Activated naive CD4-positive, alpha-beta T cell treated with anti-CD3 and anti-CD28 coated beads, Interleukin-2, amount 50 U/mL, for 24 hours (primary cell): ENCODE results near the gene ZNF420.
"Not testable (repeated sequence)": the region's sequence is repeated elsewhere in the genome, so short reads cannot be mapped to it uniquely, and the experiment has no call there.

Source experiments
- H3K27ac Mint-ChIP-seq: one replicate; pipeline ENCODE4 v1.8.0; 2021; ENCODE audit warnings: mild to moderate bottlenecking, mixed read lengths
- H3K27me3 Mint-ChIP-seq: one replicate; pipeline ENCODE4 v1.8.0; 2021; ENCODE audit warnings: mixed read lengths
- H3K36me3 Mint-ChIP-seq: one replicate; pipeline ENCODE4 v1.8.0; 2021; ENCODE audit warnings: mixed read lengths
- H3K4me1 Mint-ChIP-seq: one replicate; pipeline ENCODE4 v1.8.0; 2021; ENCODE audit warnings: mixed read lengths
- H3K4me3 Mint-ChIP-seq: one replicate; pipeline ENCODE4 v1.8.0; 2021; ENCODE audit warnings: mild to moderate bottlenecking, mixed read lengths
- H3K9me3 Mint-ChIP-seq: one replicate; pipeline ENCODE4 v1.8.0; 2021; ENCODE audit warnings: mixed read lengths

The ZNF420 gene

DNA sequence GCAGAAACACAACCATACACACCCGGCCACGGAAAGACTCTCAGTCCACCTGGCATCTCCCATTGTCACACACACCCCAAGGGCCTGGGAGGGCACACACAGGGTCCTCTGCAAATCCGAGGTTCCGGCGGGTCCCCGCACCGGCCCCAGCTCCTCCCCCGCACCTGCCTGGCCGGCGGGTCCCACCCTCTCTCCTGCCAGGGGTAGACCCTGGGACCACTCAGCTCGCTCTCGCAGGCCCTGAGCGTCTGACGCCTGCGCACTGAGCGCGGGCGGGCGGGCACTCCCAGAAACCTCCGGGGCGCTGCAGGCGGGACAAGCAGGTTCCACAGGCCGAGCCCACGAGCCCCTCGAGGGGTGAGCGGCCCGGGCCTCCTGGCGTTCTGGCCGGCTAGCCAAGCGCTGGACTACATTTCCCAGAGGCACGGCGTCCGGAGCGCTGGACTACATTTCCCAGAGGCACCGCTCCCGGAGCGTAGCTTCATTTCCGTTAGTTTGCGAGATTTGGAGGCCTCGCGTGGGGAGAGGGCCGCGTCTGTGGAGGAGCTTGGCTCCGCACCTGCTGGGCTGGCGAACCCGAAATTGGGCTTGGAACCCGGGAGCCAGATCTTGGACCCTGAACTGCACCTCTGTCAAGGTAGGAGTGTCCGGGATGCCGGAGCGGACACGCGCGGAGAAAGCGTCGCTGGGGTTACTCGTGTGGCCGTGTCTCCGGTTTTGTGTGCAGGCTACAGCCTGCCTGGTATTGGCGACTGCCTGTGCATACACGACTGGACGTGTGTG, at the start of gene ZNF420:
TSS of gene ZNF420 (plus strand) at position 500 of the 783 bp plus-strand sequence. CDS start 10,686 bp downstream, outside the sequence.
- Mint-ChIP-seq H3K36me3 (peaks cover 23% of the 10 kb centered on the region), H3K9me3 (peaks cover 9% of the 10 kb centered on the region), H3K27ac (peak within 1 kb of the TSS; percentile 93), H3K4me3 (peak within 1 kb of the TSS; percentile 98), H3K27me3 (no peaks in the 10 kb centered on the region), H3K4me1 (peaks cover 42% of the 10 kb centered on the region)

DNA sequence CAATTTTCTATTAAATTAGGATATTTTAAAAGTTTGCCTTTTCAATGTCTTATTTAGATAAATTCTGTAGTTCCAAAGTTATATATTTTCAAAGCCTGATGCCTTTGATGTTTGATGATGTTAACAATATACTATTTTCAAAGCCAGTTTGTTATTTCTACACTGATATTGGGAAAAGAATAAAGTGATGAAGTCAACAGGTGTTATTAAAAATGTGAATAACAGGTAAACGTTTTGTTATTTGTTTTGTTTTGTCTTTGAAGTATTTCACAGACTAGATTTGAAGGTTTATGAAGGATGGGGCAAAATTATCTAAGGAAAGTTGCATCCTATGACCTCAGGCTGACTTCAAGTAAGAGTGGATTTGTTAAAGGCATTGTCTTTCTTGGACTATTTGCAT, 33.1 kb upstream of the ZNF420 start:
- no peak overlapping the region for H3K27ac Mint-ChIP-seq

DNA sequence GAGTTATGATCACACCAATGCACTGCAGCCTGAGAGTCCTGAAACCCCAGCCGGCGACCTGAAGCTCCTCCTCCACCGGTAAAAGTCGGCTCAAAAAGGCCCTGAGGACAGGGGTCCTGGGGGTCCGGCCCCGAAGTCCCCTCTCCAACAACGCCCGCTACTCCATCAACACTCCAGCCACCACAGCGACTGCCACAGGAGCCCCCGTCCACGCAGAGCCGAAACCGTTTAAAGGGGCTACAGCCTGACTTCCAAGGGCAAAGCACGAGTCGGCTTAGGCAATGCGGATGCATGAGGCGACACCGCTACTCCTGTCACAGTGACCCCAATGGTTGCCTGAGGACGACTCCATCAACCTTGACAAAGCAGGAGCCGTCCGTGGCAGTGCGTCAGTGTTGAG, 22.9 kb upstream of the ZNF420 start:
- no peak overlapping the region for H3K4me3 Mint-ChIP-seq
- no peak overlapping the region for H3K27ac Mint-ChIP-seq
- no peaks in the 10 kb centered on the region for H3K27me3 Mint-ChIP-seq
- peaks cover 41% of the 10 kb centered on the region for H3K9me3 Mint-ChIP-seq
- peaks cover 20% of the 10 kb centered on the region for H3K36me3 Mint-ChIP-seq
- H3K4me1 Mint-ChIP-seq = no peaks in the 10 kb centered on the region

More for the DNA sequence above, 33.1 kb upstream of the ZNF420 start:
- H3K36me3 Mint-ChIP-seq = peaks cover 7% of the 10 kb centered on the region
- no peaks in the 10 kb centered on the region for H3K4me1 Mint-ChIP-seq
- no peak overlapping the region for H3K4me3 Mint-ChIP-seq
- H3K27me3 Mint-ChIP-seq = no peaks in the 10 kb centered on the region
- peaks cover 38% of the 10 kb centered on the region for H3K9me3 Mint-ChIP-seq

DNA sequence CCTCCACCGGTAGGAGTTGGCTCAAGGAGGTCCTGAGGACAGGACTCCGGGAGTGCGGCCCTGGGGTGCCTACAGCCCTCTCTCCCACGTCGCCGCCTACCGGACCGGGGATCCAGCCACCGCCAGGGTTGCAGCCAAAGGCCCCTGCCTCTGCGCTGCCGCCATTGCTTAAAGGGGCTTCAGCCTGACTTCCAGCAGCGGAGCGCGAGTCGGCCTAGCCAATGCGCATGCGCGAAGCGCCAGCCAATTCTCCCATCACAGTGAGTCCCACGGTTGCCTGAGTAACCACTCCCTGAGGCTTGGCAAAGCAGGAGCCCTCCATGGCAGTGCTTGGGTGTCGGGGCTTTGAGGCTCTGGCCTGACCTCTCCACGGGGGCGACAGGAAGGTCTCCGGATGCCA, 21.5 kb upstream of the ZNF420 start:
- Mint-ChIP-seq H3K9me3 (peaks cover 35% of the 10 kb centered on the region), H3K27me3 (no peaks in the 10 kb centered on the region), H3K4me1 (no peaks in the 10 kb centered on the region), H3K27ac (no peak overlapping the region), H3K4me3 (no peak overlapping the region), H3K36me3 (peaks cover 20% of the 10 kb centered on the region)

DNA sequence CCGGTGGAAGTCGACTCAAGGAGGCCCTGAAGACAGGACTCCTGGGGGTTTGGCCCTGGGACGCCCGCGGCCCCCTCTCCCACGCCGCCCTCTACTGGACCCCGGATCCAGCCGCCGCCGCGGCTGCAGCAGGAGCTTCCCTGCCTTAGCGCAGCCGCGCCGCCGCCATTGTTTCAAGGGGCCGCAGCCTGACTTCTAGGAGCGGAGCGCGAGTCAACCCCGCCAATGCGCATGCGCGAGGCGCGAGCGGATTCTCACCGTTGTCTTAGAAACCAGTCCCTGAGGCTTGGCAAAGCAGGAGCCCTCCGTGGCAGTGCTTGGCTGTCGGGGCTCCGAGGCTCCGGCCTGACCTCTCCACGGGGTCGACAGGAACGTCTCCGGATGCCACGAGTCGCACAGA, 19.1 kb upstream of the ZNF420 start:
- Mint-ChIP-seq H3K4me3 (no peak overlapping the region), H3K4me1 (no peaks in the 10 kb centered on the region), H3K27me3 (peaks cover 2% of the 10 kb centered on the region), H3K9me3 (peaks cover 40% of the 10 kb centered on the region), H3K36me3 (peaks cover 30% of the 10 kb centered on the region), H3K27ac (no peak overlapping the region)

DNA sequence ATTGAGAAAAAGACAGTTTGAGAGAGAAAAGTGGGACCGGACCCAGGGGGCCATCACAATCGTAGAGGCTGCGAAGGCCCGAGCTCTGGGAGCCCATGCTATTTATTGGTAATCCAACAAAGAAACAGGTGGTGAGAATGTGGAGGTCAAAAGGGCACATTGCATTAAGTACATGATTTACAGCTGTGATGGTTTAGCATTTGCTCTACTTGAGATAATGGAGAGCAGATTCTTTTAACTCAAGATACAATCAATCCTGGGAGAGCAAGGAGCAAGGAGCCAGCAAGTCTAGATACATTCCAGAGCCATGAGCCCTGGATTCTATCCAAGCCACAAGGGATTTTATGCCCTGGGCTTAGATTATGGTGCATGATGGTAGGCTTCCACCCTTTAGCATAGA, 13.3 kb upstream of the ZNF420 start:
- H3K9me3 Mint-ChIP-seq = peaks cover 38% of the 10 kb centered on the region
- H3K4me3 Mint-ChIP-seq, H3K27ac Mint-ChIP-seq, H3K4me1 Mint-ChIP-seq, H3K27me3 Mint-ChIP-seq: not testable (repeated sequence)
- H3K36me3 Mint-ChIP-seq = peaks cover 42% of the 10 kb centered on the region

DNA sequence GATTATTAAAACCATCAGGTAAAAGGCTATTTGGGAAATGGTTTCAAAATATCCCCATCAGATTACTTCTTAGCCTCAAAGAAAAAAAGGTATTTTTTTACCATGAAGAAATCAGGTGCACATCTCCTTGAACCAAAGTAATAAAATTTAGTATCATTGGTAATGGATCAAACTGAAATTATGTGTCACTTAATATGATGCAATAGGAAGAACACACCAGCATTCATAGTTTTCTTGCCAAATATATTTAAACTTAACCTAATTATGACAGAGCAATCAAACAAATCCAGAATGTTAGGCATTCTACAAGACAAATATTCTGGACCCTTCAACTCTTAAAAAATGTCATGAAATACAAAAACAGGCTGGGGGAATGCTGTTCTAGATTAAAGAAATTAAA, 4.1 kb upstream of the ZNF420 start:
- Mint-ChIP-seq H3K27ac (no peak overlapping the region), H3K27me3 (no peaks in the 10 kb centered on the region), H3K4me1 (peaks cover 21% of the 10 kb centered on the region), H3K4me3 (no peak overlapping the region), H3K9me3 (peaks cover 14% of the 10 kb centered on the region), H3K36me3 (peaks cover 17% of the 10 kb centered on the region)

DNA sequence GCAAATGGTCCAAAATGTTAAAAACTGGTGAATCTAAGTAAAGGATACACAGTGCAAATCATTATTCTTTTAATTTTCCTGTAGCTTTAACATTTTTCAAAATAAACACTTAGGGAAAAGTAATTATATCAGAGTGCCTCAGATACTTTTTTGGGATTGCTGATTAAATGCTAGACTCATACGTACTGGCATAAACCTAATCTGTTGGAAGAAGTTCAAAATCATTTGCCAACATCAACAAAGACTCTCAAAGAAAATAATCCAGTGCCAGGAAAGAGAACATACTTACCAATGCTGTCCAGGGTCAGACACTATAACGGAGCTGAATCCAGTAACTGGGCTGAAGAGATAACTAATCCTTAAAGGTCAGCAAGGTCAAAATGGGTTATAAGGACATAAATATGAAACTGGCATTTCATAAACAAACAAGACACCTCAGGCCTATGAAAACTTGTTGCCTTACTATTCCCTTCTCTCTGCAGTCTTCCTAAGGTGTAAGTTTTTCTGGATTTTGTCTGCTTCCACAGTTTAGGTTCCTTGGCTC, 3.3 kb upstream of the ZNF420 start:
- peaks cover 27% of the 10 kb centered on the region for H3K4me1 Mint-ChIP-seq
- H3K36me3 Mint-ChIP-seq = peaks cover 12% of the 10 kb centered on the region
- no peak overlapping the region for H3K27ac Mint-ChIP-seq
- H3K4me3 Mint-ChIP-seq = no peak overlapping the region
- H3K27me3 Mint-ChIP-seq = no peaks in the 10 kb centered on the region
- H3K9me3 Mint-ChIP-seq = peaks cover 11% of the 10 kb centered on the region

DNA sequence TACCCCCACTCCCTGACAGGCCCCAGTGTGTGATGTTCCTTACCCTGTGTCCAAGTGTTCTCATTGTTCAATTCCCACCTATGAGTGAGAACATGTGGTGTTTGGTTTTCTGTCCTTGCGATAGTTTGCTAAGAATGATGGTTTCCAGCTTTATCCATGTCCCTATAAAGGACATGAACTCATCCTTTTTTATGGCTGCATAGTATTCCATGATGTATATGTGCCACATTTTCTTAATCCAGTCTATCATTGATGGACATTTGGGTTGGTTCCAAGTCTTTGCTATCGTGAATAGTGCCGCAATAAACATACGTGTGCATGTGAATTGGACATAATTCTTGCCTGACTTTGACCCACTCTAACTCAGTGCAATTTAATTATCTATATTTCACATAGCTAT, 1.7 kb upstream of the ZNF420 start:
- not testable (repeated sequence) for H3K9me3 Mint-ChIP-seq, H3K27me3 Mint-ChIP-seq, H3K27ac Mint-ChIP-seq
- peaks cover 42% of the 10 kb centered on the region for H3K4me1 Mint-ChIP-seq
- peaks cover 16% of the 10 kb centered on the region for H3K36me3 Mint-ChIP-seq
- H3K4me3 Mint-ChIP-seq = peak overlapping the region; percentile 47

DNA sequence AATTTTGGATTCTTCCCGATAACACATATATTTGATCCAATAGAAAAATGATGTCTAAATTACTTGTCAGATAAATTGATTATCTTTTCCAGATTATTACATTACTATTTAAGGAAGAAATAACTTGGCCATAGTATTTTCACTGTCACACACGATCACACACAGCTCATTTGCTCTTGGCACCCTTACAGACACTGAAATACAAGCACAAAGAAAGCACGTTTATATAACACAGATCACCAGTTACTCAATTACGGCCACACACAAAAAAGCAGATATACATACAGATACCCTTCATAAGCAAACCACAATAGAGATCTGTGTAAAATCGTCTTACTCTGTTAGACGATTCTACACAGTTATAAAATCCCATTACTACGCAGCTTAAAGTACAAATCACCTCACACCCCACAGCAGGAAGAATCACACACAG, 716 bp upstream of the ZNF420 start:
- Mint-ChIP-seq H3K36me3 (peaks cover 19% of the 10 kb centered on the region), H3K27me3 (no peaks in the 10 kb centered on the region), H3K4me1 (peaks cover 42% of the 10 kb centered on the region), H3K9me3 (peaks cover 7% of the 10 kb centered on the region), H3K4me3 (peak overlapping the region; percentile 98), H3K27ac (peak overlapping the region; percentile 81)

DNA sequence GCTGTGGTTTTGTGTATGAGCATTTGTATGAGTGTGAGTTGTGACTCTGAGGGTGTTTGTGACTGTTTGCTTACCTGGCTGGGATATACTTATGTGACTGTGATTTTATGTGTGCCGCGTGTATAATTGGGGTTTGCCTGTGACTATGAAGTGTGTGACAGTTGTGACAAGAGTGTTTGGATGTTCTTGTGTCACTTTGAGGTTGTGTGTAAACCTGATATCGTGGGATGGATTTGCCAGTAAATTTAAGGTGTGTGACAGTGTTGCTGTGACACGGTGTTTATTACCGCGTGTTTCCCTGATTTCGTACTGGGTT, 442 bp downstream of the ZNF420 start:
- Mint-ChIP-seq H3K36me3 (peaks cover 27% of the 10 kb centered on the region), H3K4me1 (peaks cover 42% of the 10 kb centered on the region), H3K9me3 (peaks cover 9% of the 10 kb centered on the region), H3K27me3 (no peaks in the 10 kb centered on the region), H3K4me3 (peak overlapping the region; percentile 98), H3K27ac (peak overlapping the region; percentile 93)

DNA sequence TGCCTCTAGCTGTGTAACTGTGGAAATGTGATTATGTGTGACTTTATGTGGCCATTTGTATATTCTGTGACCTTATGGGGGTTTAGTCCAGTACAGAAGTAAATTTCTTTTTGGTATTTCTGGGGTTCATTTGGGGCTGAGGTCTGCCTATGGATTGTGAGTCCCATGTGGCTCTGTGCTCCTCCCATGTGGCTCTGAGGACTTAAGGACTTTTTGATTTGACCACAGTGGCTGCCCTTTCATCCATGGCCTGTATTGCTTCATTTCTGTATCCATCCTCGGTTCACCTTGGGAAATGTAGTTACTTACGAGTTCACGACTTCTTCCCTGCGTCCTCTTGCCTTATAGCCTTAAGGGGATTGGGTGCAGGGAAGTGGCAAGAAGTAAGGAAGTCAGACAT, 1.0 kb downstream of the ZNF420 start:
- peaks cover 9% of the 10 kb centered on the region for H3K9me3 Mint-ChIP-seq

DNA sequence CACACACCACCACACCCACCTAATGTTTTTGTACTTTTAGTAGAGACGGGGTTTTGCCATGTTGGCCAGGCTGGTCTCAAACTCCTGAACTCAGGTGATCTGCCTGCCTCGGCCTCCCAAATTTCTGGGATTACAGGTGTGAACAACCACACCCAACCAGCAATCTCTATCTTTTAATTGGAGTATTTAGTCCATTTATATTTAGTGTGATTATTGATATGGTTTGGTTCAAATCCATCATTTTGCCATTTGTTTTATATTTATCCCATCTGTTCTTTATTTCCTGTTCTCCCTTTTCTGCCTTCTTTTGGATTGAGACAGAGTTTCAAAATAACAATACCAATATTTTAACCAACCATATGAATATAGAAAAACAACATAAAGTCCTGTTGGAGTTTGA, 4.1 kb downstream of the ZNF420 start:
- peaks cover 42% of the 10 kb centered on the region for H3K4me1 Mint-ChIP-seq
- no peak overlapping the region for H3K4me3 Mint-ChIP-seq
- peaks cover 16% of the 10 kb centered on the region for H3K9me3 Mint-ChIP-seq
- no peak overlapping the region for H3K27ac Mint-ChIP-seq
- no peaks in the 10 kb centered on the region for H3K27me3 Mint-ChIP-seq
- H3K36me3 Mint-ChIP-seq = peaks cover 51% of the 10 kb centered on the region

More for the DNA sequence above, 1.0 kb downstream of the ZNF420 start:
- Mint-ChIP-seq H3K36me3 (peaks cover 27% of the 10 kb centered on the region), H3K27ac (no peak overlapping the region), H3K4me3 (peak overlapping the region; percentile 98), H3K4me1 (peaks cover 42% of the 10 kb centered on the region), H3K27me3 (no peaks in the 10 kb centered on the region)

DNA sequence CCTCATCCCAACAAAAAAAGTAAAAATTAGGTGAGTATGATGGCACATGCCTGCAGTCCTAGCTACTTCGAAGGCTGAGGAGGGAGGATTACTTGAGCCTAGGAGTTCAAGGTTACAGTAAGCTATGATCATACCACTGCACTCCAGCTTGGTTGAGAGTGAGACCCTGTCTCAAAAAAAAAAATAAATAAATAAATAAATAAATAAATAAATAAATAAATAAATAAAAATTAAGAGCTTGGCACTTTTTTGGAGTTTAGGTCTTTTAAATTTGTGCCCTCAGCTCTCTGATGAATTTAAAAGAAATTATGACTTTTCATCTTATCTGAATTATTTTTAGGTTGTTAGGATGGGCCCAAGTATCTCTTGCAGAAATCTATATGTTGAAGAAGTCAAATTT, 8.9 kb downstream of the ZNF420 start:
- no peaks in the 10 kb centered on the region for H3K27me3 Mint-ChIP-seq
- peaks cover 29% of the 10 kb centered on the region for H3K9me3 Mint-ChIP-seq
- H3K36me3 Mint-ChIP-seq = peaks cover 71% of the 10 kb centered on the region
- H3K4me1 Mint-ChIP-seq = peaks cover 5% of the 10 kb centered on the region
- H3K4me3 Mint-ChIP-seq = no peak overlapping the region
- H3K27ac Mint-ChIP-seq = no peak overlapping the region

DNA sequence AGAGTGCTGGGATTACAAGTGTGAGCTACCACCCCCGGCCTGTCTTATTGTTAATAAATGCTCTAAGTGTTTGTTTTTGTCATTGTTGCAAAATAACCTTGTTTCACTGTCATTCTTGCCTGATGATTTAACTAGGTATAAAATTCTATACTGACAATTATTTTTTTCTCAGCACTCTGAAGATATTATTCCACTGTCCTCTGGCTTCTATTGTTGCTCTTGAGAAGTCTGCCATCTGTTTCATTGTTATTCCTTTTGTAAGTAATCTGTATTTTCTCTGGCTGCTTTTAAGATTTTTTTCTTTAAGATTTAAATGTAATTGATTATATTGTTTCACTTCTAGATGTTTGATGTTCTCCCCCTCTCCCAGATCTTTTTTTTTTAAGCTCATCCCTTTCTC, 17.6 kb downstream of the ZNF420 start:
- no peak overlapping the region for H3K4me3 Mint-ChIP-seq
- H3K9me3 Mint-ChIP-seq = peaks cover 31% of the 10 kb centered on the region
- no peaks in the 10 kb centered on the region for H3K27me3 Mint-ChIP-seq
- H3K4me1 Mint-ChIP-seq = no peaks in the 10 kb centered on the region
- peaks cover 81% of the 10 kb centered on the region for H3K36me3 Mint-ChIP-seq
- H3K27ac Mint-ChIP-seq = no peak overlapping the region

DNA sequence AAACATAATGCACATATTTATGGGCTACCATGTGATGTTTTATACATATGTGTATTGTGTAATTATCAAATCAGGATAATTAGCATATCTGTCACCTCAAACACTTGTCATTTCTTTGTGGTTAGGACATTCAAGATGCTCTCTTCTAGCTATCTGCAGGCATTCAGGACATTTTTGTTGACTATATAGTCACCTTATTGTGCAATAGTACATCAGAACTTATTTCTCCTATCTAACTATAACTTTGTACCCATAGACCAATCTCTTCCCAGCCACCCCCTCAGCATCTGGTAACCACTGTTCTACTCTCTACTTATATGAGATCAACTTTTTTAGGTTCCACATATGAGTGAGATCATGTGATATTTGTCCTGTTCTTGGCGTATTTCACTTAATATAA, 20.3 kb downstream of the ZNF420 start:
- H3K27me3 Mint-ChIP-seq = no peaks in the 10 kb centered on the region
- no peak overlapping the region for H3K4me3 Mint-ChIP-seq
- no peaks in the 10 kb centered on the region for H3K4me1 Mint-ChIP-seq
- H3K9me3 Mint-ChIP-seq = peaks cover 29% of the 10 kb centered on the region
- peaks cover 82% of the 10 kb centered on the region for H3K36me3 Mint-ChIP-seq
- no peak overlapping the region for H3K27ac Mint-ChIP-seq

DNA sequence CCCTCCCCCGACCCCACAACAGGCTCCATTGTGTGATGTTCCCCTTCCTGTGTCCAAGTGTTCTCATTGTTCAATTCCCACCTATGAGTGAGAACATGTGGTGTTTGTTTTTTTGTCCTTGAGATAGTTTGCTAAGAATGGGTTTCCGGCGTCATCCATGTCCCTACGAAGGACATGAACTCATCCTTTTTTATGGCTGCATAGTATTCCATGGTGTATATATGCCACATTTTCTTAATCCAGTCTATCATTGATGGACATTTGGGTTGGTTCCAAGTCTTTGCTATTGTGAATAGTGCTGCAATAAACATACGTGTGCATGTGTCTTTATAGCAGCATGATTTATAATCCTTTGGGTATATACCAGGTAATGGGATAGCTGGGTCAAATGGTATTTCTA, 25.9 kb downstream of the ZNF420 start:
- Mint-ChIP-seq H3K36me3 (peaks cover 85% of the 10 kb centered on the region), H3K9me3 (peaks cover 20% of the 10 kb centered on the region)
- H3K27me3 Mint-ChIP-seq, H3K4me3 Mint-ChIP-seq, H3K4me1 Mint-ChIP-seq, H3K27ac Mint-ChIP-seq: not testable (repeated sequence)
